Measurements from ENCODE around the gene D2HGDH.

Gene D2HGDH

GRCh38 chr2:241796209-241796608 is 61.8 kb downstream of the D2HGDH start:
- H3K4me3 ChIP-seq (ENCODE audit: low read length): no peak overlapping the region

GRCh38 chr2:241796610-241797138 is 62.2 kb downstream of the D2HGDH start:
- Histone ChIP-seq H3K27me3 (replicated peaks; ENCODE audit: insufficient read depth, low read length) (peaks cover 27% of the 10 kb centered on the region), H4K20me1 (ENCODE audit: insufficient read depth, low read length) (no peaks in the 10 kb centered on the region), H3K4me1 (ENCODE audit: low read length) (no peaks in the 10 kb centered on the region), H3K36me3 (replicated peaks; ENCODE audit: insufficient read depth, low read length) (no peaks in the 10 kb centered on the region), H3K9me3 (replicated peaks; ENCODE audit: insufficient read depth, low read length) (no peaks in the 10 kb centered on the region), H3F3A (ENCODE audit: insufficient read depth, low read length) (no peaks in the 10 kb centered on the region), H3K27ac (ENCODE audit: low read length) (no peak overlapping the region), H3K4me2 (ENCODE audit: low read depth, low read length) (no peak overlapping the region), H3K79me2 (ENCODE audit: low read length) (no peaks in the 10 kb centered on the region), H2AFZ (ENCODE audit: low read length) (no peak overlapping the region), H3K9me2 (replicated peaks; ENCODE audit: insufficient read depth, low read length) (no peaks in the 10 kb centered on the region), H3K4me3 (ENCODE audit: low read length) (no peak overlapping the region), H3K9ac (ENCODE audit: low read length) (no peak overlapping the region)
- DNase-seq: no peak
- TF ChIP-seq CTCF (IDR thresholded peaks at IDR 0.05; ENCODE audit: low read length): no peak
- no peak for TF ChIP-seq EZH2phosphoT487 (IDR thresholded peaks at IDR 0.05; ENCODE audit: low read length)
- TF ChIP-seq EZH2 (optimal IDR thresholded peaks at IDR 0.05; ENCODE audit: low read depth, low read length): no peak

More at GRCh38 chr2:241796209-241796608, 61.8 kb downstream of the D2HGDH start:
- H3K27ac ChIP-seq (ENCODE audit: low read length): no peak overlapping the region
- H3K4me2 ChIP-seq (ENCODE audit: low read depth, low read length): no peak overlapping the region
- no peaks in the 10 kb centered on the region for H3K9me2 ChIP-seq (replicated peaks; ENCODE audit: insufficient read depth, low read length)
- H3K79me2 ChIP-seq (ENCODE audit: low read length): no peaks in the 10 kb centered on the region
- H4K20me1 ChIP-seq (ENCODE audit: insufficient read depth, low read length): no peaks in the 10 kb centered on the region
- H3K27me3 ChIP-seq (replicated peaks; ENCODE audit: insufficient read depth, low read length): peaks cover 27% of the 10 kb centered on the region
- H3K4me1 ChIP-seq (ENCODE audit: low read length): no peaks in the 10 kb centered on the region
- no peaks in the 10 kb centered on the region for H3K9me3 ChIP-seq (replicated peaks; ENCODE audit: insufficient read depth, low read length)
- TF ChIP-seq CTCF (IDR thresholded peaks at IDR 0.05; ENCODE audit: low read length) (no peak), EZH2phosphoT487 (IDR thresholded peaks at IDR 0.05; ENCODE audit: low read length) (no peak), EZH2 (optimal IDR thresholded peaks at IDR 0.05; ENCODE audit: low read depth, low read length) (no peak)
- no peak for DNase-seq
- H2AFZ ChIP-seq (ENCODE audit: low read length): no peak overlapping the region
- H3K36me3 ChIP-seq (replicated peaks; ENCODE audit: insufficient read depth, low read length): no peaks in the 10 kb centered on the region
- H3K9ac ChIP-seq (ENCODE audit: low read length): no peak overlapping the region
- H3F3A ChIP-seq (ENCODE audit: insufficient read depth, low read length): no peaks in the 10 kb centered on the region

GRCh38 chr2:241797441-241798080 is 63.1 kb downstream of the D2HGDH start:
- Histone ChIP-seq H3K9ac (ENCODE audit: low read length) (no peak overlapping the region), H4K20me1 (ENCODE audit: insufficient read depth, low read length) (no peaks in the 10 kb centered on the region), H3K27ac (ENCODE audit: low read length) (no peak overlapping the region), H2AFZ (ENCODE audit: low read length) (no peak overlapping the region), H3K79me2 (ENCODE audit: low read length) (no peaks in the 10 kb centered on the region), H3K4me3 (ENCODE audit: low read length) (no peak overlapping the region), H3F3A (ENCODE audit: insufficient read depth, low read length) (no peaks in the 10 kb centered on the region), H3K4me2 (ENCODE audit: low read depth, low read length) (no peak overlapping the region), H3K27me3 (replicated peaks; ENCODE audit: insufficient read depth, low read length) (peaks cover 27% of the 10 kb centered on the region), H3K36me3 (replicated peaks; ENCODE audit: insufficient read depth, low read length) (no peaks in the 10 kb centered on the region), H3K4me1 (ENCODE audit: low read length) (no peaks in the 10 kb centered on the region), H3K9me3 (replicated peaks; ENCODE audit: insufficient read depth, low read length) (no peaks in the 10 kb centered on the region), H3K9me2 (replicated peaks; ENCODE audit: insufficient read depth, low read length) (no peaks in the 10 kb centered on the region)
- TF ChIP-seq CTCF (IDR thresholded peaks at IDR 0.05; ENCODE audit: low read length): no peak
- no peak for TF ChIP-seq EZH2 (optimal IDR thresholded peaks at IDR 0.05; ENCODE audit: low read depth, low read length)
- no peak for TF ChIP-seq EZH2phosphoT487 (IDR thresholded peaks at IDR 0.05; ENCODE audit: low read length)
- no peak for DNase-seq
